ENCODE results near the gene NECTIN2. TPM values are rescaled to one million over a fixed set of nuclear protein-coding genes. Genes with fewer than 3 reads are reported as not detected.

NECTIN2 gene
- total RNA-seq, 6 experiments from 2014 or later = 63.5 to 127 (median 87.4) TPM

- intact Hi-C loops (cut with DNase I) = no loop called here
- DNase-seq (no peak), ATAC-seq (no peak)
- no peaks in the 10 kb centered on the region for H3K9me3 ChIP-seq
- H3K36me3 ChIP-seq = peaks cover 2 to 13% (median 6%) of the 10 kb centered on the region in 4 donors
- peaks cover 0 to 42% (median 0%) of the 10 kb centered on the region in 4 donors for H3K4me1 ChIP-seq
- 90% methylated on average over 4 of the region's 4 CpGs for WGBS (ENCODE audit: insufficient coverage, low coverage, low lambda C conversion rate, missing lambda C conversion rate)
- no peak overlapping the region for H3K27ac ChIP-seq
- no peaks in the 10 kb centered on the region for H3K27me3 ChIP-seq
- TF ChIP-seq CTCF (IDR thresholded peaks at IDR 0.05) = no peak
- no peak for TF ChIP-seq POLR2A (IDR thresholded peaks at IDR 0.05)
- H3K4me3 ChIP-seq = no peak overlapping the region
These were observed 20.6 kb downstream of the NECTIN2 start for GRCh38 chr19:44866664-44867063.

- no peaks in the 10 kb centered on the region for H3K27me3 ChIP-seq
- H3K4me1 ChIP-seq = peaks cover 0 to 38% (median 0%) of the 10 kb centered on the region in 4 donors
- DNase-seq = no peak
- ATAC-seq = peak in 1 of 4 donors; percentile 18
- H3K4me3 ChIP-seq = no peak overlapping the region
- TF ChIP-seq POLR2A (IDR thresholded peaks at IDR 0.05) (no peak), CTCF (IDR thresholded peaks at IDR 0.05) (no peak)
- peaks cover 2 to 21% (median 11%) of the 10 kb centered on the region in 4 donors for H3K36me3 ChIP-seq
- H3K9me3 ChIP-seq = no peaks in the 10 kb centered on the region
- WGBS (ENCODE audit: insufficient coverage, low coverage, low lambda C conversion rate, missing lambda C conversion rate) = 83% methylated on average over 10 of the region's 12 CpGs
- intact Hi-C loops (cut with DNase I) = no loop called here
- H3K27ac ChIP-seq = no peak overlapping the region
These were observed 21.5 kb downstream of the NECTIN2 start for GRCh38 chr19:44867578-44867977.

- Histone ChIP-seq H3K4me1 (peaks cover 0 to 32% (median 0%) of the 10 kb centered on the region in 4 donors), H3K36me3 (peaks cover 2 to 44% (median 20%) of the 10 kb centered on the region in 4 donors), H3K4me3 (no peak overlapping the region), H3K27ac (peak overlapping the region in 2 of 3 donors; percentile 43 to 51), H3K27me3 (no peaks in the 10 kb centered on the region), H3K9me3 (no peaks in the 10 kb centered on the region)
- DNase-seq = peak in 1 of 3 donors; percentile 69
- intact Hi-C loops (cut with DNase I) = no loop called here
- TF ChIP-seq CTCF (IDR thresholded peaks at IDR 0.05) (no peak), POLR2A (IDR thresholded peaks at IDR 0.05) (no peak)
- 59% methylated on average over 12 of the region's 13 CpGs for WGBS (ENCODE audit: insufficient coverage, low coverage, low lambda C conversion rate, missing lambda C conversion rate)
- peak; percentile 13 to 40 (median 30) for ATAC-seq
These were observed 23.8 kb downstream of the NECTIN2 start for GRCh38 chr19:44869733-44870470.

GRCh38 chr19:44871809-44872208 lies 25.7 kb downstream of the NECTIN2 start:
- Histone ChIP-seq H3K27me3 (no peaks in the 10 kb centered on the region), H3K9me3 (no peaks in the 10 kb centered on the region), H3K4me1 (peaks cover 0 to 26% (median 0%) of the 10 kb centered on the region in 4 donors), H3K36me3 (peaks cover 0 to 49% (median 21%) of the 10 kb centered on the region in 4 donors), H3K27ac (no peak overlapping the region), H3K4me3 (no peak overlapping the region)
- no peak for DNase-seq
- ATAC-seq = no peak
- TF ChIP-seq POLR2A (IDR thresholded peaks at IDR 0.05) = no peak
- 93% methylated on average over 3 of the region's 14 CpGs for WGBS (ENCODE audit: insufficient coverage, low coverage, low lambda C conversion rate, missing lambda C conversion rate)
- intact Hi-C loops (cut with DNase I) = no loop called here

- TF ChIP-seq CTCF (IDR thresholded peaks at IDR 0.05) (no peak), POLR2A (IDR thresholded peaks at IDR 0.05) (no peak)
- intact Hi-C loops (cut with DNase I) = no loop called here
- 94% methylated on average over 4 of the region's 4 CpGs for WGBS (ENCODE audit: insufficient coverage, low coverage, low lambda C conversion rate, missing lambda C conversion rate)
- Histone ChIP-seq H3K4me1 (peaks cover 0 to 23% (median 0%) of the 10 kb centered on the region in 4 donors), H3K4me3 (no peak overlapping the region), H3K27me3 (no peaks in the 10 kb centered on the region), H3K36me3 (peaks cover 0 to 52% (median 21%) of the 10 kb centered on the region in 4 donors), H3K27ac (no peak overlapping the region), H3K9me3 (no peaks in the 10 kb centered on the region)
- no peak for ATAC-seq
- no peak for DNase-seq
These were observed 26.6 kb downstream of the NECTIN2 start for GRCh38 chr19:44872661-44873060.

All from right lobe of liver (tissue), 6 donors.